NOMO-1 treated with DMSO at 0.1 percent for 48 hours (cell line): Measurements from ENCODE around the gene MFN2.

Experiments used
- DNase-seq: peaks from one replicate; lab custom pipeline; 2025; ENCODE audit not compliant: unreplicated experiment; lab: John Stamatoyannopoulos, UW

MFN2 gene

GRCh38 chr1:11960276-11960675 is 20.0 kb upstream of the MFN2 start:
- DNase-seq: no peak

- DNase-seq: peak; percentile 77
Measured at GRCh38 chr1:11960715-11961114, 19.5 kb upstream of the MFN2 start.

- peak; percentile 84 for DNase-seq
Measured at GRCh38 chr1:11961230-11961629, 19.0 kb upstream of the MFN2 start.

- no peak for DNase-seq
Measured at GRCh38 chr1:11963622-11964021, 16.6 kb upstream of the MFN2 start.

GRCh38 chr1:11964656-11965055 is 15.6 kb upstream of the MFN2 start:
- no peak for DNase-seq

GRCh38 chr1:11967028-11967547 is 13.2 kb upstream of the MFN2 start:
- DNase-seq: peak; percentile 70

GRCh38 chr1:11970441-11971185 is 9.6 kb upstream of the MFN2 start:
- no peak for DNase-seq

- DNase-seq: no peak
Measured at GRCh38 chr1:11977625-11978024, 2.6 kb upstream of the MFN2 start.

- peak; percentile 9 for DNase-seq
Measured at GRCh38 chr1:11978301-11978700, 1.9 kb upstream of the MFN2 start.

- DNase-seq: no peak
Measured at GRCh38 chr1:11979028-11979850, 1.0 kb upstream of the MFN2 start.

- no peak for DNase-seq
Measured at GRCh38 chr1:11980676-11980972, 380 bp downstream of the MFN2 start.

GRCh38 chr1:11981378-11982009 is 1.2 kb downstream of the MFN2 start:
- no peak for DNase-seq

GRCh38 chr1:11982010-11982392 is 1.8 kb downstream of the MFN2 start:
- DNase-seq: no peak

GRCh38 chr1:11984121-11984520 is 3.9 kb downstream of the MFN2 start:
- no peak for DNase-seq

GRCh38 chr1:11984576-11984975 is 4.3 kb downstream of the MFN2 start:
- no peak for DNase-seq

GRCh38 chr1:11985171-11985570 is 4.9 kb downstream of the MFN2 start:
- no peak for DNase-seq

- DNase-seq: peak; percentile 76
Measured at GRCh38 chr1:11985851-11986250, 5.6 kb downstream of the MFN2 start.

GRCh38 chr1:11989669-11990068 is 9.4 kb downstream of the MFN2 start:
- DNase-seq: no peak

- no peak for DNase-seq
Measured at GRCh38 chr1:11990303-11991032, 10.2 kb downstream of the MFN2 start.

- no peak for DNase-seq
Measured at GRCh38 chr1:11991969-11992676, 11.9 kb downstream of the MFN2 start.
